Measurements from ENCODE around the gene MACROD1.
"Not testable (repeated sequence)": the region's sequence is repeated elsewhere in the genome, so short reads cannot be mapped to it uniquely, and the experiment has no call there.

Gene MACROD1

DNA sequence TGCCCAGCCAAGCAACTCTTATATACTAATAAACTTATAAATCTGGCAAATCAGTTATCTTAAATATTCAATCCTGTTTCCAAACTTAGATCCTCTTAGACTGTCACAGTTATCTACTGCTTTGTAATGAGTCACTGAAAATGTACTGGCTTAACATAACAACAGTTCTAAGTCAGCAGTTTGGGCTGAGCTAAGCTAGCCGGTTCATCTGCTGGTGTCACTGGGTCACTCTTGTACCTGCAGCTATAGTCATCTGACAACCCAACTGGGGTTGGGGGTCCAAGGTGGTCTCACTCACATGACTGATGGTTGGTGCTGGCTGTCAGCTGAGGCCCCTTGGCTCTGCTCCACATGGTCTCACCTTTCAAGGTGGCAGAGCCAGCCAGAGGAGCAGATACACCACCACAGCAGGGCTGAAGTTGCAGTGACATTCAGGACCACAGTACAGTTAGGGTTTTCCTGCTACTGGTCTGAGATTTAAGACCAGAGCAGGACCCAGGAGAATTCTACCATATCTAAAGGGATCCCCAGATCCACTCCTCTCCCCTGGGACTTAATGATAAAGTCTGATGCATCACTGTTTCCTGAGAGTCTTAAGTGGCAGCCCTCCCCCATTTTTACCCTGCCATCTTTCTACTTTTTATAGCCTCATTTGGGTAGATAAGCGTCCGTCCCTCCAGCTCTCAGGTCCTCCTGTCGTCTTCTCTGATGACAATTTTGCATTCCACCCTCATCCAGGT, 7.9 kb upstream of the MACROD1 start:
- DNase-seq (ENCODE audit: low read depth) = peak; percentile 56
- no peak overlapping the region for H3K4me3 ChIP-seq (ENCODE audit: low read depth, low read length)
- TF ChIP-seq, protein P1, sequence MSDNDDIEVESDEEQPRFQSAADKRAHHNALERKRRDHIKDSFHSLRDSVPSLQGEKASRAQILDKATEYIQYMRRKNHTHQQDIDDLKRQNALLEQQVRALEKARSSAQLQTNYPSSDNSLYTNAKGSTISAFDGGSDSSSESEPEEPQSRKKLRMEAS (IDR thresholded peaks at IDR 0.05; ENCODE audit: low read depth, low read length) = no peak
- TF ChIP-seq, protein P2, sequence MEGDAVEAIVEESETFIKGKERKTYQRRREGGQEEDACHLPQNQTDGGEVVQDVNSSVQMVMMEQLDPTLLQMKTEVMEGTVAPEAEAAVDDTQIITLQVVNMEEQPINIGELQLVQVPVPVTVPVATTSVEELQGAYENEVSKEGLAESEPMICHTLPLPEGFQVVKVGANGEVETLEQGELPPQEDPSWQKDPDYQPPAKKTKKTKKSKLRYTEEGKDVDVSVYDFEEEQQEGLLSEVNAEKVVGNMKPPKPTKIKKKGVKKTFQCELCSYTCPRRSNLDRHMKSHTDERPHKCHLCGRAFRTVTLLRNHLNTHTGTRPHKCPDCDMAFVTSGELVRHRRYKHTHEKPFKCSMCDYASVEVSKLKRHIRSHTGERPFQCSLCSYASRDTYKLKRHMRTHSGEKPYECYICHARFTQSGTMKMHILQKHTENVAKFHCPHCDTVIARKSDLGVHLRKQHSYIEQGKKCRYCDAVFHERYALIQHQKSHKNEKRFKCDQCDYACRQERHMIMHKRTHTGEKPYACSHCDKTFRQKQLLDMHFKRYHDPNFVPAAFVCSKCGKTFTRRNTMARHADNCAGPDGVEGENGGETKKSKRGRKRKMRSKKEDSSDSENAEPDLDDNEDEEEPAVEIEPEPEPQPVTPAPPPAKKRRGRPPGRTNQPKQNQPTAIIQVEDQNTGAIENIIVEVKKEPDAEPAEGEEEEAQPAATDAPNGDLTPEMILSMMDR (IDR thresholded peaks at IDR 0.05; ENCODE audit: low read depth, low read length) = no peak
- TF ChIP-seq MYC (IDR thresholded peaks at IDR 0.05; ENCODE audit: low read depth, low read length) = no peak
- TF ChIP-seq POLR2A (IDR thresholded peaks at IDR 0.05; ENCODE audit: extremely low read depth, insufficient read length) = no peak

DNA sequence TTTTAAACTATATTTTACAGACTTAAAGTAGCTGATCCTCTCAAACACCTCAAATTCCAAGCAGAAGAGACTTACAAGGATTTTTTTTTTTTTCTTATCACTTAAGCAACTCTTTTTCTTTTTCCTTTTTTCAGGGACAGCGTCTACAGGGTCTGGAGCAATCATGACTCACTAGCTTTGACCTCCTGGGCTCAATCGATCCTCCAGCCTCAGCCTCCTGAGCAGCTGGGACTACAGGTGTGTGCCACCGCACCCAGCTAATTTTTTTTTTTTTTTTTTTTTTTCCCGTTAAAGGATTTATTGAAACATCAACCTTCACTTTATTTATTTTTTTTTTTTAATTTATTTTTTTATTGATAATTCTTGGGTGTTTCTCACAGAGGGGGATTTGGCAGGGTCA, 4.5 kb upstream of the MACROD1 start:
- TF ChIP-seq, protein P1 (IDR thresholded peaks at IDR 0.05; ENCODE audit: low read depth, low read length) = no peak
- TF ChIP-seq, protein P2 (IDR thresholded peaks at IDR 0.05; ENCODE audit: low read depth, low read length) = no peak
- TF ChIP-seq POLR2A (IDR thresholded peaks at IDR 0.05; ENCODE audit: extremely low read depth, insufficient read length) (no peak), MYC (IDR thresholded peaks at IDR 0.05; ENCODE audit: low read depth, low read length) (no peak)
- H3K4me3 ChIP-seq (ENCODE audit: low read depth, low read length) = no peak overlapping the region
- DNase-seq (ENCODE audit: low read depth) = no peak

DNA sequence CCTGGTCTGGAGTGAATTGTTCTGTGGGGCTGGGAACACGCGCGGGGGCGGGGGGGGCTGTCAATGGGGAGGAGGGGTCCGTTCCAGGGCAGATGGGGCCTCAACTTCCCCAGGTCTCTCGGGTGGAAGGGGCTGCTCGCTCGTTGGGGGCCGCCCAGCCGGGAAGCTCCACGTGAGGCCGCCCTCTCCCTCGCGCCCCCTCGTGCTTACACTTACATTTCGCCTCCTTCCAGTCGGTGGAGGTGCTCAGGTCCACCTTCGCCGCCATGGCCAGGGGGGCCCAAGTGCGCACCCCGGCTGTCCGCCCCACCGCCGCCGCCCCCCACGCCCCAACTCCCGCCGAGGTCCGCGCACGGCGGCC, 452 bp downstream of the MACROD1 start:
- H3K4me3 ChIP-seq (ENCODE audit: low read depth, low read length) = peak overlapping the region; percentile 72
- peak; percentile 64 for DNase-seq (ENCODE audit: low read depth)
- TF ChIP-seq, protein P1 (IDR thresholded peaks at IDR 0.05; ENCODE audit: low read depth, low read length) = peak; percentile 59; the same call in 1 of the 2 replicates
- TF ChIP-seq, protein P2 (IDR thresholded peaks at IDR 0.05; ENCODE audit: low read depth, low read length) = no peak

- TF ChIP-seq, protein P1 (IDR thresholded peaks at IDR 0.05; ENCODE audit: low read depth, low read length) = peak; percentile 27; the same call in 1 of the 2 replicates
- TF ChIP-seq, protein P2 (IDR thresholded peaks at IDR 0.05; ENCODE audit: low read depth, low read length) = no peak
- H3K4me3 ChIP-seq (ENCODE audit: low read depth, low read length) = peak overlapping the region; percentile 72
- peak; percentile 65 for DNase-seq (ENCODE audit: low read depth)
Measured at GRCh38 chr11:64164392-64165312, 1.3 kb downstream of the MACROD1 start.

GRCh38 chr11:64163951-64164350, 2.0 kb downstream of the MACROD1 start:
- TF ChIP-seq, protein P1 (IDR thresholded peaks at IDR 0.05; ENCODE audit: low read depth, low read length) = no peak
- no peak for TF ChIP-seq MYC (IDR thresholded peaks at IDR 0.05; ENCODE audit: low read depth, low read length)
- TF ChIP-seq, protein P2 (IDR thresholded peaks at IDR 0.05; ENCODE audit: low read depth, low read length) = no peak
- TF ChIP-seq POLR2A (IDR thresholded peaks at IDR 0.05; ENCODE audit: extremely low read depth, insufficient read length) = no peak
- no peak overlapping the region for H3K4me3 ChIP-seq (ENCODE audit: low read depth, low read length)

DNA sequence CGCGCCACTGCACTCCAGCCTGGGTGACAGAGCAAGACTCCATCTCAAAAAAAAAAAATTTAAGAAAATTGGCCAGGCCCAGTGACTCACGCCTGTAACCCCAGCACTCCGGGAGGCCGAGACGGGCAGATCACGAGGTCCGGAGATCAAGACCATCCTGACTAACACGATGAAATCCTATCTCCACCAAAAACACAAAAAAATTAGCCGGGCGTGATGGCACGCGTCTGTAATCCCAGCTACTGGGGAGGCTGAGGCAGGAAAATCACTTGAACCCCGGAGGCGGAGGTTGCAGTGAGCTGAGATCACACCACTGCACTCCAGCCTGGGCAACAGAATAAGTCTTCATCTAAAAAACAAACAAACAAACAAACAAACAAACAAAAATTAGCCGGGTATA, 3.1 kb downstream of the MACROD1 start:
- not testable (repeated sequence) for H3K4me3 ChIP-seq (ENCODE audit: low read depth, low read length); DNase-seq (ENCODE audit: low read depth)

More at GRCh38 chr11:64163951-64164350, 2.0 kb downstream of the MACROD1 start:
- no peak for DNase-seq (ENCODE audit: low read depth)
